Hepatocyte (in vitro differentiated cells): ENCODE measurements around the gene CDK17.

Experiments used
- EZH2 ChIP-seq: fragments of 200-600 bp; sonication (generic); IDR thresholded peaks from 2 replicates; pipeline ENCODE4 v1.6.1; 2016; ENCODE audit warnings: antibody characterized with exemption, mild to moderate bottlenecking, borderline replicate concordance
- TF ChIP-seq, protein P1 (sequence below): fragments of 200-600 bp; sonication (generic); IDR thresholded peaks from 2 replicates; pipeline ENCODE4 v1.5.1; 2016; ENCODE audit warnings: antibody characterized with exemption, mild to moderate bottlenecking; ENCODE audit not compliant: poor library complexity

DNA sequence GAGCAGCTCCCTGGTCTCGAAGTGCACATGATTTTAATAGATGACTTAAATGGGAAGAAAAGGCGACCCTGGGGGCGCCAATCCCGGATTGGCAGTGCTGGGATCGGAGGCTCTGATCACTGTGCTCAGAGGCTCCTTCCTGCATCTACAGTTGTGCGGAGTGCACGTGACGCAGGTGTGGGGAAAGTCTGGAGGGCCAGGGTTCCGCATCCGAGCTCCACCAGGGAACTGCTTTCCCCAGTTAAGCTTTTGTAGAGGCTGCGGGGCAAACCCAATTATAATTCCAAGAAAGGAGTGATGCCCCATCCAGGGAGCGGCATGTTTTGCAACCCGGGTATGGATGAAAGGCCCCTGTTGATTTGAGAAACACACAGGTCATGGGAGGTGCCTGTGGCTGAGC, 169.6 kb downstream of the CDK17 start:
- TF ChIP-seq, protein P1, sequence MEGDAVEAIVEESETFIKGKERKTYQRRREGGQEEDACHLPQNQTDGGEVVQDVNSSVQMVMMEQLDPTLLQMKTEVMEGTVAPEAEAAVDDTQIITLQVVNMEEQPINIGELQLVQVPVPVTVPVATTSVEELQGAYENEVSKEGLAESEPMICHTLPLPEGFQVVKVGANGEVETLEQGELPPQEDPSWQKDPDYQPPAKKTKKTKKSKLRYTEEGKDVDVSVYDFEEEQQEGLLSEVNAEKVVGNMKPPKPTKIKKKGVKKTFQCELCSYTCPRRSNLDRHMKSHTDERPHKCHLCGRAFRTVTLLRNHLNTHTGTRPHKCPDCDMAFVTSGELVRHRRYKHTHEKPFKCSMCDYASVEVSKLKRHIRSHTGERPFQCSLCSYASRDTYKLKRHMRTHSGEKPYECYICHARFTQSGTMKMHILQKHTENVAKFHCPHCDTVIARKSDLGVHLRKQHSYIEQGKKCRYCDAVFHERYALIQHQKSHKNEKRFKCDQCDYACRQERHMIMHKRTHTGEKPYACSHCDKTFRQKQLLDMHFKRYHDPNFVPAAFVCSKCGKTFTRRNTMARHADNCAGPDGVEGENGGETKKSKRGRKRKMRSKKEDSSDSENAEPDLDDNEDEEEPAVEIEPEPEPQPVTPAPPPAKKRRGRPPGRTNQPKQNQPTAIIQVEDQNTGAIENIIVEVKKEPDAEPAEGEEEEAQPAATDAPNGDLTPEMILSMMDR: no peak
- no peak for TF ChIP-seq EZH2
